ENCODE measurements around the gene MORN3. TPM values are rescaled to one million over a fixed set of nuclear protein-coding genes. Genes with fewer than 3 reads are reported as not detected.

MORN3 gene
- total and polyA plus RNA-seq, 9 of the 15 experiments (the other 6 are each of a cell fraction or from before 2014, with no cell fraction given) = 0.09 to 0.27 (median 0.20) TPM

- no peak for TF ChIP-seq TGIF2 (CRISPR knock-in tag; IDR thresholded peaks at IDR 0.05)
- TF ChIP-seq ERF (CRISPR knock-in tag; IDR thresholded peaks at IDR 0.05) = no peak
- TF ChIP-seq ZNF184 (CRISPR knock-in tag; IDR thresholded peaks at IDR 0.05) = no peak
- no peak for TF ChIP-seq ZNF133 (CRISPR knock-in tag; IDR thresholded peaks at IDR 0.05)
- TF ChIP-seq NFRKB (IDR thresholded peaks at IDR 0.05; ENCODE audit: low read depth) = no peak
- no peak; a peak in 1 of 4 replicates for TF ChIP-seq RAD21 (CRISPR knock-in tag; conservative IDR thresholded peaks at IDR 0.05 in 1 of 2, IDR thresholded peaks at IDR 0.05 in 1 of 2)
- no peak for TF ChIP-seq RNF2 (IDR thresholded peaks at IDR 0.05)
- TF ChIP-seq PTTG1 (tag; IDR thresholded peaks at IDR 0.05; ENCODE audit: low read depth) = no peak
- TF ChIP-seq ZNF407 (IDR thresholded peaks at IDR 0.05; ENCODE audit: low read depth) = no peak
- TF ChIP-seq SNAPC5 (CRISPR knock-in tag; IDR thresholded peaks at IDR 0.05) = no peak
- no peak for TF ChIP-seq TCF15 (CRISPR knock-in tag; IDR thresholded peaks at IDR 0.05)
- TF ChIP-seq SMARCE1 (IDR thresholded peaks at IDR 0.05) = 0 out of 2 replicates have a peak, but pooled peaks have one; percentile 23
- no peak for TF ChIP-seq JUNB (CRISPR knock-in tag; conservative IDR thresholded peaks at IDR 0.05)
- no peak for TF ChIP-seq SFPQ (IDR thresholded peaks at IDR 0.05; ENCODE audit: low read depth, low read length)
- no peak for TF ChIP-seq MTA1 (IDR thresholded peaks at IDR 0.05; ENCODE audit: borderline replicate concordance)
- no peak for TF ChIP-seq ZNF175 (CRISPR knock-in tag; IDR thresholded peaks at IDR 0.05; ENCODE audit: low read depth)
- TF ChIP-seq KDM2B (CRISPR knock-in tag; IDR thresholded peaks at IDR 0.05) = no peak
- TF ChIP-seq TCF3 (CRISPR knock-in tag; IDR thresholded peaks at IDR 0.05) = no peak
- no peak for TF ChIP-seq CSDE1 (IDR thresholded peaks at IDR 0.05)
Measured at GRCh38 chr12:121712190-121712460, 42.7 kb upstream of the MORN3 start (continued).
